ENCODE results near the gene PEX3. TPM values are rescaled to one million over a fixed set of nuclear protein-coding genes. Genes with fewer than 3 reads are reported as not detected.

The PEX3 gene
- total RNA-seq, 2 donors from 2014 or later: 10.0 to 12.2 TPM

GRCh38 chr6:143535189-143535614 lies 84.6 kb downstream of the PEX3 start:
- 89 to 92% methylated on average over 4 to 5 of the region's 5 CpGs for WGBS, 2 experiments (ENCODE audit: insufficient coverage in 1 of 2, insufficient read length in 1 of 2)
- Mint-ChIP-seq H3K36me3 (ENCODE audit: low read depth) (no peaks in the 10 kb centered on the region), H3K27ac (no peak overlapping the region), H3K4me1 (peaks cover 16% of the 10 kb centered on the region), H3K4me3 (no peak overlapping the region), H3K27me3 (ENCODE audit: insufficient read depth) (peaks cover 35% of the 10 kb centered on the region), H3K9me3 (no peaks in the 10 kb centered on the region)
- Histone ChIP-seq H3K36me3 (ENCODE audit: control insufficient read depth, insufficient read depth, low read length) (no peaks in the 10 kb centered on the region), H3K9ac (ENCODE audit: extremely low read depth, low read length, poor library complexity, severe bottlenecking) (no peak overlapping the region), H3K4me1 (ENCODE audit: control insufficient read depth, insufficient read depth, low read length) (peaks cover 7% of the 10 kb centered on the region), H3K27me3 (ENCODE audit: control insufficient read depth, insufficient read depth, low read length, poor library complexity, severe bottlenecking) (peaks cover 7% of the 10 kb centered on the region), H3K4me3 (ENCODE audit: low read length) (no peak overlapping the region), H3K27ac (ENCODE audit: low read depth, low read length) (no peak overlapping the region), H3K9me3 (ENCODE audit: control insufficient read depth, low read length) (no peaks in the 10 kb centered on the region)
- no peak for DNase-seq
- TF ChIP-seq, protein P1, sequence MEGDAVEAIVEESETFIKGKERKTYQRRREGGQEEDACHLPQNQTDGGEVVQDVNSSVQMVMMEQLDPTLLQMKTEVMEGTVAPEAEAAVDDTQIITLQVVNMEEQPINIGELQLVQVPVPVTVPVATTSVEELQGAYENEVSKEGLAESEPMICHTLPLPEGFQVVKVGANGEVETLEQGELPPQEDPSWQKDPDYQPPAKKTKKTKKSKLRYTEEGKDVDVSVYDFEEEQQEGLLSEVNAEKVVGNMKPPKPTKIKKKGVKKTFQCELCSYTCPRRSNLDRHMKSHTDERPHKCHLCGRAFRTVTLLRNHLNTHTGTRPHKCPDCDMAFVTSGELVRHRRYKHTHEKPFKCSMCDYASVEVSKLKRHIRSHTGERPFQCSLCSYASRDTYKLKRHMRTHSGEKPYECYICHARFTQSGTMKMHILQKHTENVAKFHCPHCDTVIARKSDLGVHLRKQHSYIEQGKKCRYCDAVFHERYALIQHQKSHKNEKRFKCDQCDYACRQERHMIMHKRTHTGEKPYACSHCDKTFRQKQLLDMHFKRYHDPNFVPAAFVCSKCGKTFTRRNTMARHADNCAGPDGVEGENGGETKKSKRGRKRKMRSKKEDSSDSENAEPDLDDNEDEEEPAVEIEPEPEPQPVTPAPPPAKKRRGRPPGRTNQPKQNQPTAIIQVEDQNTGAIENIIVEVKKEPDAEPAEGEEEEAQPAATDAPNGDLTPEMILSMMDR (conservative IDR thresholded peaks at IDR 0.05): no peak

- Histone ChIP-seq H3K9ac (ENCODE audit: extremely low read depth, low read length, poor library complexity, severe bottlenecking) (no peak overlapping the region), H3K4me1 (ENCODE audit: control insufficient read depth, insufficient read depth, low read length) (peaks cover 7% of the 10 kb centered on the region), H3K27me3 (ENCODE audit: control insufficient read depth, insufficient read depth, low read length, poor library complexity, severe bottlenecking) (peaks cover 7% of the 10 kb centered on the region), H3K9me3 (ENCODE audit: control insufficient read depth, low read length) (no peaks in the 10 kb centered on the region), H3K4me3 (ENCODE audit: low read length) (peak overlapping the region; percentile 74), H3K27ac (ENCODE audit: low read depth, low read length) (no peak overlapping the region), H3K36me3 (ENCODE audit: control insufficient read depth, insufficient read depth, low read length) (no peaks in the 10 kb centered on the region)
- WGBS, 2 experiments (ENCODE audit: insufficient coverage in 1 of 2, insufficient read length in 1 of 2): 7 to 13% methylated on average over 3 to 27 of the region's 27 CpGs
- no peaks in the 10 kb centered on the region for H3K9me3 Mint-ChIP-seq
- peak; percentile 81 for DNase-seq
- no peak overlapping the region for H3K27ac Mint-ChIP-seq
- TF ChIP-seq, protein P1 (conservative IDR thresholded peaks at IDR 0.05): no peak
- H3K27me3 Mint-ChIP-seq (ENCODE audit: insufficient read depth): peaks cover 35% of the 10 kb centered on the region
- H3K36me3 Mint-ChIP-seq (ENCODE audit: low read depth): no peaks in the 10 kb centered on the region
- H3K4me3 Mint-ChIP-seq: peak overlapping the region; percentile 69
- H3K4me1 Mint-ChIP-seq: peaks cover 17% of the 10 kb centered on the region
These were observed 85.9 kb downstream of the PEX3 start for GRCh38 chr6:143536461-143536865.

DNA sequence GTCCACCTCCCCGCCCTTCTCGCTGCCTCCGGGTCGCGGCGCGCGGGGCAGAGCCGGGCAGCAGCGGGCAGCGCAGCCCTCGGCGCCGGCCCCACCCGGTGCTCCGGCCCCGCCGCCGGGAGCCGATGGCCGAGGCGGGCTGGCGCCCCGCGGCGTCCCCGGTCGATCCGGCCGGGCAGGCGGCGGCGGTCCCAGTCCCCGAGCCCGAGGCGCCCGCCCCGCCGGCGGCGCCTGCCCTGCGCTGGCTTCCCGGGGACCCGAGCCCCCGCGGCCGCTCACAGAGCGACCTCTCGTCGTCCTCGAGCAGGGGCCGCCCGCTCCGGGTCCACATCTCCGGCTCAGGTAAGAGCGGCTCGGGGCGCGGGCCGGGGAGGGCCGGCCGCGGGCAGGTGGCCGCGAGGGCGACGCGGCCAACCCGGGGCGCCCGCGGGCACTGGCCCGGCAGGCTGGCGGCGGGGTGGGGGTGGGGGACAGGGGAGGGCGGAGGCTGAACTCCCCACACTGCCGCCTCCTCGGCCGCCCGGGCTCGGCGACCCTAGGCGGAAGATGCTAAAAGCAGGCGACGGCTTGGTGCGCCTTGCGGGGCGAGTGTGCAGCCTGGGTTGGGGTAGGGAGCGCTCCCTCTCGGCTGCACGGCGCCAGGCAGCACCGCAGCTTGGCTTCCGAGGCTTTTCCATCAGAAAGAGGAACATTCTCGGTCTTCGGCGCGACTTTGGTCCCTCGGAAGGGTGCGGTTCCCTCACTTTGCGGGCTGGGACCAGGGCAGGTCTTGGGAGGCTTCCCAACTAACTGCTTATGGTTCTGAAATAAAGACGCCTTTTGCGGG lies 86.5 kb downstream of the PEX3 start:
- 0 to 1% methylated on average over 19 to 94 of the region's 103 CpGs for WGBS, 2 experiments (ENCODE audit: insufficient coverage in 1 of 2, insufficient read length in 1 of 2)
- H3K9me3 ChIP-seq (ENCODE audit: control insufficient read depth, low read length): no peaks in the 10 kb centered on the region
- peaks cover 35% of the 10 kb centered on the region for H3K27me3 Mint-ChIP-seq (ENCODE audit: insufficient read depth)
- H3K36me3 Mint-ChIP-seq (ENCODE audit: low read depth): no peaks in the 10 kb centered on the region
- peaks cover 7% of the 10 kb centered on the region for H3K27me3 ChIP-seq (ENCODE audit: control insufficient read depth, insufficient read depth, low read length, poor library complexity, severe bottlenecking)
- TF ChIP-seq, protein P1 (conservative IDR thresholded peaks at IDR 0.05): peak; percentile 66
- DNase-seq: peak; percentile 90
- no peak overlapping the region for H3K27ac Mint-ChIP-seq
- peak overlapping the region; percentile 81 for H3K4me3 ChIP-seq (ENCODE audit: low read length)
- peak overlapping the region; percentile 21 for H3K9ac ChIP-seq (ENCODE audit: extremely low read depth, low read length, poor library complexity, severe bottlenecking)
- H3K4me1 Mint-ChIP-seq: peaks cover 22% of the 10 kb centered on the region
- peaks cover 11% of the 10 kb centered on the region for H3K4me1 ChIP-seq (ENCODE audit: control insufficient read depth, insufficient read depth, low read length)
- no peaks in the 10 kb centered on the region for H3K9me3 Mint-ChIP-seq
- peak overlapping the region; percentile 69 for H3K4me3 Mint-ChIP-seq
- H3K36me3 ChIP-seq (ENCODE audit: control insufficient read depth, insufficient read depth, low read length): no peaks in the 10 kb centered on the region
- no peak overlapping the region for H3K27ac ChIP-seq (ENCODE audit: low read depth, low read length)
